NB4 (cell line): ENCODE measurements around the gene HSD11B1L.
"Not testable (repeated sequence)": the region's sequence is repeated elsewhere in the genome, so short reads cannot be mapped to it uniquely, and the experiment has no call there.

Experiments used
- DNase-seq: peaks from one replicate; pipeline ENCODE4 v3.0.0; 2010; ENCODE audit warnings: low read depth
- H3K4me3 ChIP-seq: one replicate; pipeline ENCODE4 v1.5.1; 2011; ENCODE audit warnings: mild to moderate bottlenecking, low read depth, low read length, moderate library complexity
- CTCF ChIP-seq: IDR thresholded peaks from one replicate; pipeline ENCODE4 v1.5.1; 2012; ENCODE audit warnings: low read depth, low read length
- MAX ChIP-seq: IDR thresholded peaks from 2 replicates; pipeline ENCODE4 v1.6.1; 2011; ENCODE audit warnings: low read depth, low read length
- MYC ChIP-seq: IDR thresholded peaks from 2 replicates; pipeline ENCODE4 v1.6.1; 2011; ENCODE audit warnings: low read depth, low read length
- POLR2A ChIP-seq: IDR thresholded peaks from 2 replicates; pipeline ENCODE4 v1.6.1; 2011; ENCODE audit warnings: mild to moderate bottlenecking; ENCODE audit not compliant: insufficient read length; ENCODE audit errors: extremely low read depth

Gene HSD11B1L

GRCh38 chr19:5697890-5698634 is 17.2 kb downstream of the HSD11B1L start:
- no peak for DNase-seq
- no peak overlapping the region for H3K4me3 ChIP-seq
- TF ChIP-seq POLR2A = no peak

GRCh38 chr19:5698635-5699422 is 18.0 kb downstream of the HSD11B1L start:
- TF ChIP-seq CTCF (no peak), MYC (no peak), MAX (no peak), POLR2A (no peak)
- DNase-seq = no peak
- no peak overlapping the region for H3K4me3 ChIP-seq

- DNase-seq = no peak
- TF ChIP-seq MYC = no peak
- no peak for TF ChIP-seq POLR2A
- TF ChIP-seq MAX = no peak
- no peak for TF ChIP-seq CTCF
- no peak overlapping the region for H3K4me3 ChIP-seq
Observed at GRCh38 chr19:5700455-5701092, 19.7 kb downstream of the HSD11B1L start.

GRCh38 chr19:5702053-5702410 is 21.2 kb downstream of the HSD11B1L start:
- not testable (repeated sequence) for DNase-seq, H3K4me3 ChIP-seq

- TF ChIP-seq CTCF (no peak), MYC (no peak), POLR2A (no peak), MAX (no peak)
- no peak overlapping the region for H3K4me3 ChIP-seq
- no peak for DNase-seq
Observed at GRCh38 chr19:5703819-5704818, 23.3 kb downstream of the HSD11B1L start.

- TF ChIP-seq MAX = no peak
- no peak for TF ChIP-seq CTCF
- no peak for TF ChIP-seq MYC
- no peak for TF ChIP-seq POLR2A
Observed at GRCh38 chr19:5705552-5705951, 24.7 kb downstream of the HSD11B1L start.

More at GRCh38 chr19:5705552-5705951, 24.7 kb downstream of the HSD11B1L start:
- DNase-seq = no peak
- H3K4me3 ChIP-seq = no peak overlapping the region
